HepG2 (cell line): ENCODE results near the gene FRMD5. TPM values are rescaled to one million over a fixed set of nuclear protein-coding genes. Genes with fewer than 3 reads are reported as not detected.

Source experiments
- ATAC-seq: fragments of 200-7000 bp; cut with Tn5 transposase; 3 replicates; pipeline ENCODE4 v1.9.1; 2020; ENCODE audit warnings: mild to moderate bottlenecking, moderate library complexity
- BruUV-seq: library from RNA; stranded (reverse); fragments of 400-500 nt; replicated peaks from 2 replicates; lab custom pipeline; 2021; lab: Mats Ljungman, UMichigan
- CTCF ChIA-PET: fragments of 300-600 bp; formaldehyde crosslinking; extraction: SDS; loops from one replicate; lab custom pipeline; 2021; ENCODE audit warnings: low total read pairs, inconsistent platforms, low intra/inter-chr PET ratio; lab: Yijun Ruan, JAX
- POLR2A ChIA-PET: fragments of 350-600 bp; sonication (Branson Sonifier 250); formaldehyde crosslinking; loops from one replicate; lab custom pipeline; 2020; ENCODE audit warnings: antibody characterized with exemption, inconsistent platforms; lab: Yijun Ruan, JAX
- DNase-seq: peaks from one replicate; pipeline ENCODE4 v3.0.0-alpha.2; 2015; ENCODE audit warnings: low spot score
- FAIRE-seq: peaks from 3 replicates; lab custom pipeline; 2011; peaks lifted over from hg19 to GRCh38; lab: Jason Lieb, UNC
- H2AFZ ChIP-seq: one replicate; pipeline ENCODE4 v1.6.1; 2011; ENCODE audit warnings: low read length, inconsistent platforms
- H3K27ac ChIP-seq: fragments of 300-600 bp; 3 replicates; pipeline ENCODE4 v1.8.0; 2011; ENCODE audit warnings: mixed run types, mild to moderate bottlenecking, mixed read lengths, low read length, inconsistent platforms; ENCODE audit not compliant: insufficient read depth; ENCODE audit errors: extremely low read length
- H3K27me3 ChIP-seq, 2 experiments: fragments of 200-600 bp in 1 of 2; 2 replicates in 1 of 2; 3 replicates in 1 of 2; pipeline versions ENCODE4 v1.6.0 to v1.8.0; 2011; ENCODE audit warnings: low read length in 2 of 2, mild to moderate bottlenecking in 2 of 2, moderate library complexity in 2 of 2, inconsistent platforms in 1 of 2; ENCODE audit not compliant: insufficient read depth in 2 of 2, control insufficient read depth in 1 of 2
- H3K36me3 ChIP-seq, 2 experiments: fragments of 200-600 bp in 1 of 2; replicated peaks in 1 of 2; 2 replicates in 1 of 2; 3 replicates in 1 of 2; pipeline versions ENCODE4 v1.5.1 to v1.8.0; 2011; ENCODE audit warnings: low read length in 2 of 2, inconsistent platforms in 1 of 2; ENCODE audit not compliant: insufficient read depth in 2 of 2, control insufficient read depth in 1 of 2
- H3K4me1 ChIP-seq: 2 replicates; pipeline ENCODE4 v1.5.1; 2012; ENCODE audit warnings: low read length, inconsistent platforms; ENCODE audit not compliant: insufficient read depth
- H3K4me2 ChIP-seq: 2 replicates; pipeline ENCODE4 v1.6.0; 2011; ENCODE audit warnings: low read depth, low read length, inconsistent platforms
- H3K4me3 ChIP-seq, 3 experiments: fragments of 200-600 bp in 1 of 3; sonication (generic), shearing (Covaris generic) in 1 of 3; replicated peaks in 1 of 3; 2 replicates each; pipeline ENCODE4 v1.5.1; 2011 to 2016; ENCODE audit warnings: low read length in 3 of 3, inconsistent platforms in 2 of 3, low read depth in 2 of 3, mild to moderate bottlenecking in 2 of 3, control low read depth in 1 of 3, mixed read lengths in 1 of 3; ENCODE audit not compliant: insufficient read depth in 1 of 3
- H3K79me2 ChIP-seq: one replicate; pipeline ENCODE4 v1.6.1; 2011; ENCODE audit warnings: low read length, inconsistent platforms; ENCODE audit not compliant: insufficient read depth
- H3K9ac ChIP-seq: 2 replicates; pipeline ENCODE4 v1.6.0; 2011; ENCODE audit warnings: mild to moderate bottlenecking, low read depth, low read length, inconsistent platforms; ENCODE audit not compliant: insufficient read depth
- H3K9me3 ChIP-seq: 2 replicates; pipeline ENCODE4 v1.5.1; 2012; ENCODE audit warnings: mild to moderate bottlenecking, low read length
- H4K20me1 ChIP-seq: 2 replicates; pipeline ENCODE4 v1.6.0; 2011; ENCODE audit warnings: inconsistent platforms, mild to moderate bottlenecking, low read length, moderate library complexity; ENCODE audit not compliant: insufficient read depth
- CHCHD3 ChIP-seq: sonication (generic); formaldehyde crosslinking; IDR thresholded peaks from 2 replicates; pipeline ENCODE4 v1.8.0; 2022; ENCODE audit warnings: mild to moderate bottlenecking, missing genetic modification reagents, moderate library complexity
- CREB1 ChIP-seq, 2 experiments: fragments of 450-650 bp in 1 of 2; IDR thresholded peaks; 2 replicates each; pipeline ENCODE4 v1.6.1; 2016 to 2017; ENCODE audit warnings: control low read depth in 1 of 2, mild to moderate bottlenecking in 1 of 2, missing compliant biosample characterization in 1 of 2, missing genetic modification characterization in 1 of 2
- ERF ChIP-seq: IDR thresholded peaks from 2 replicates; pipeline ENCODE4 v1.6.1; 2018; ENCODE audit warnings: missing biosample characterization, missing genetic modification reagents
- FOXJ3 ChIP-seq: sonication (generic); formaldehyde crosslinking; IDR thresholded peaks from 2 replicates; pipeline ENCODE4 v1.4.0; 2020; ENCODE audit warnings: missing genetic modification reagents, mild to moderate bottlenecking, borderline replicate concordance
- KDM5A ChIP-seq: fragments of 200-600 bp; sonication (generic); IDR thresholded peaks from 2 replicates; pipeline ENCODE4 v1.7.0; 2018; ENCODE audit warnings: antibody characterized with exemption, mild to moderate bottlenecking, low read length, borderline replicate concordance
- SIN3B ChIP-seq: fragments of 150-350 bp; IDR thresholded peaks from 2 replicates; pipeline ENCODE4 v1.6.1; 2014; ENCODE audit warnings: low read length
- TEAD3 ChIP-seq: optimal IDR thresholded peaks from 2 replicates; pipeline ENCODE3; 2016; ENCODE audit warnings: borderline replicate concordance
- ZMAT3 ChIP-seq: sonication (generic); formaldehyde crosslinking; conservative IDR thresholded peaks from 2 replicates; pipeline ENCODE4 v1.7.0; 2021; ENCODE audit warnings: missing genetic modification reagents
- ZNF232 ChIP-seq: sonication (generic); formaldehyde crosslinking; IDR thresholded peaks from 2 replicates; pipeline ENCODE4 v1.4.0; 2020; ENCODE audit warnings: missing genetic modification reagents, borderline replicate concordance
- WGBS: methylation state at CpG from one replicate; pipeline ENCODE4 v1.1.6; 2017; ENCODE audit warnings: low lambda C conversion rate; 5-methylcytosine and 5-hydroxymethylcytosine counted together
- in situ Hi-C: cut with HindIII; loops from 2 replicates; pipeline ENCODE4 v1.10.0; 2017; ENCODE audit warnings: low pct_unique_long_range_greater_than_20kb; ENCODE audit not compliant: extremely low pct_ligation_motif_present
- intact Hi-C: fragments of 100-400 bp; cut with micrococcal nuclease; formaldehyde crosslinking; loops from one replicate; pipeline ENCODE4 v1.10.0; 2022; ENCODE audit not compliant: unreplicated experiment
- polyA plus RNA-seq, 8 experiments: library from polyadenylated mRNA; depleted of rRNA in 3 of 8; stranded (reverse) in 7 of 8; unstranded in 1 of 8; fragments of >200 nt; fragmentation: Illumina TruSeq in 4 of 8; extraction: Trizol in 4 of 8; gene quantifications; 2 replicates each; pipeline versions ENCODE4 v1.2.1 to v1.2.3, GENCODE V29; 2011 to 2016; ENCODE audit warnings: low read depth in 4 of 8, missing spikeins in 1 of 8, mixed read lengths in 1 of 8; ENCODE audit not compliant: insufficient read depth in 1 of 8
- total RNA-seq, 5 experiments: library from RNA; depleted of rRNA; stranded (reverse); fragments of >200 nt; fragmentation: Illumina TruSeq; extraction: Trizol; gene quantifications; 2 replicates each; pipeline ENCODE4 v1.2.3, GENCODE V29; 2016; ENCODE audit warnings: low read depth in 1 of 5
- TF ChIP-seq, protein P1 (sequence below): sonication (generic); formaldehyde crosslinking; conservative IDR thresholded peaks from 2 replicates; pipeline ENCODE4 v1.8.0; 2022; ENCODE audit warnings: missing genetic modification reagents
- TF ChIP-seq, protein P2 (sequence below): sonication (generic); formaldehyde crosslinking; IDR thresholded peaks from 2 replicates; pipeline ENCODE4 v1.4.0; 2020; ENCODE audit warnings: missing genetic modification reagents
- TF ChIP-seq, protein P3 (sequence below): sonication (generic); formaldehyde crosslinking; IDR thresholded peaks from 2 replicates; pipeline ENCODE4 v1.8.0; 2022; ENCODE audit warnings: mild to moderate bottlenecking, missing genetic modification reagents; ENCODE audit not compliant: insufficient replicate concordance
- TF ChIP-seq, protein P4 (sequence below): sonication (generic); formaldehyde crosslinking; IDR thresholded peaks from 2 replicates; pipeline ENCODE4 v1.5.0; 2020; ENCODE audit warnings: missing genetic modification reagents, mild to moderate bottlenecking, borderline replicate concordance
- TF ChIP-seq, protein P5 (sequence below): sonication (generic); formaldehyde crosslinking; IDR thresholded peaks from 2 replicates; pipeline ENCODE4 v1.8.1; 2023; ENCODE audit warnings: mild to moderate bottlenecking, inconsistent platforms, moderate library complexity, missing genetic modification reagents, borderline replicate concordance

Gene FRMD5
- total and polyA plus RNA-seq, 2 of the 13 experiments (the other 11 are each of a cell fraction or from before 2014, with no cell fraction given): 0.93 to 1.5 TPM

DNA sequence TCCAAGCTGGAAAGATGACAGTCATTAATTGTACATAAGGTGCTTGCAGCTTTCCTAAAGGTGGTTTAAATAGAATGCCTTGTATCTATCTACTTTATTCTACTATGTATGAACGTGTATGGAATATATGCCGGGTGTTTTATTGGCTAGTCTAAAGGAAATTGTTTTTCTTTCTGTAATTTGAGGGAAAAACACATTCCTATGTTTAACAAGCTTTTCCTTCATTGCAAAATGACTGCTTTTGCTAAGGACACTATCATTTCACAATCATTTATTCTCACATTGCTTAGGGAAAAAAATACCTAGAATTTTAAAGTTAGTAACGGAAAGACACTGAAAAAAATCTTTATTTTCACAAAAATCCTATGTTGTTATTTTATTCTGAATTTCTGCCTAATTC lies 226.5 kb downstream of the FRMD5 start:
- CTCF ChIA-PET: no interaction called here
- H3K27ac ChIP-seq: no peak overlapping the region
- no peaks in the 10 kb centered on the region for H3K36me3 ChIP-seq
- FAIRE-seq (no peak), ATAC-seq (no peak), DNase-seq (no peak)
- H3K9me3 ChIP-seq: no peaks in the 10 kb centered on the region
- H3K4me3 ChIP-seq: no peak overlapping the region
- no TSS peak for BruUV-seq
- H3K4me2 ChIP-seq: no peak overlapping the region
- H3K79me2 ChIP-seq: no peaks in the 10 kb centered on the region
- intact Hi-C loops (no loop called here), in situ Hi-C loops (no loop called here)
- no peaks in the 10 kb centered on the region for H4K20me1 ChIP-seq
- H3K27me3 ChIP-seq: no peaks in the 10 kb centered on the region
- WGBS: 11% methylated on average over 3 of the region's 3 CpGs
- H3K4me1 ChIP-seq: no peaks in the 10 kb centered on the region
- no peak overlapping the region for H2AFZ ChIP-seq
- POLR2A ChIA-PET: no interaction called here
- no peak overlapping the region for H3K9ac ChIP-seq
- TF ChIP-seq ZNF232 (no peak), ERF (no peak), FOXJ3 (CRISPR knock-in tag) (no peak), CREB1 (IDR thresholded peaks at IDR 0.05) (no peak), CREB1 (CRISPR knock-in tag; IDR thresholded peaks at IDR 0.05) (no peak), ZMAT3 (CRISPR knock-in tag) (no peak), SIN3B (no peak), TEAD3 (CRISPR knock-in tag) (no peak), CHCHD3 (CRISPR knock-in tag) (no peak), KDM5A (no peak)
- TF ChIP-seq, protein P1, sequence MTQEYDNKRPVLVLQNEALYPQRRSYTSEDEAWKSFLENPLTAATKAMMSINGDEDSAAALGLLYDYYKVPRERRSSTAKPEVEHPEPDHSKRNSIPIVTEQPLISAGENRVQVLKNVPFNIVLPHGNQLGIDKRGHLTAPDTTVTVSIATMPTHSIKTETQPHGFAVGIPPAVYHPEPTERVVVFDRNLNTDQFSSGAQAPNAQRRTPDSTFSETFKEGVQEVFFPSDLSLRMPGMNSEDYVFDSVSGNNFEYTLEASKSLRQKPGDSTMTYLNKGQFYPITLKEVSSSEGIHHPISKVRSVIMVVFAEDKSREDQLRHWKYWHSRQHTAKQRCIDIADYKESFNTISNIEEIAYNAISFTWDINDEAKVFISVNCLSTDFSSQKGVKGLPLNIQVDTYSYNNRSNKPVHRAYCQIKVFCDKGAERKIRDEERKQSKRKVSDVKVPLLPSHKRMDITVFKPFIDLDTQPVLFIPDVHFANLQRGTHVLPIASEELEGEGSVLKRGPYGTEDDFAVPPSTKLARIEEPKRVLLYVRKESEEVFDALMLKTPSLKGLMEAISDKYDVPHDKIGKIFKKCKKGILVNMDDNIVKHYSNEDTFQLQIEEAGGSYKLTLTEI (CRISPR knock-in tag): no peak
- TF ChIP-seq, protein P2, sequence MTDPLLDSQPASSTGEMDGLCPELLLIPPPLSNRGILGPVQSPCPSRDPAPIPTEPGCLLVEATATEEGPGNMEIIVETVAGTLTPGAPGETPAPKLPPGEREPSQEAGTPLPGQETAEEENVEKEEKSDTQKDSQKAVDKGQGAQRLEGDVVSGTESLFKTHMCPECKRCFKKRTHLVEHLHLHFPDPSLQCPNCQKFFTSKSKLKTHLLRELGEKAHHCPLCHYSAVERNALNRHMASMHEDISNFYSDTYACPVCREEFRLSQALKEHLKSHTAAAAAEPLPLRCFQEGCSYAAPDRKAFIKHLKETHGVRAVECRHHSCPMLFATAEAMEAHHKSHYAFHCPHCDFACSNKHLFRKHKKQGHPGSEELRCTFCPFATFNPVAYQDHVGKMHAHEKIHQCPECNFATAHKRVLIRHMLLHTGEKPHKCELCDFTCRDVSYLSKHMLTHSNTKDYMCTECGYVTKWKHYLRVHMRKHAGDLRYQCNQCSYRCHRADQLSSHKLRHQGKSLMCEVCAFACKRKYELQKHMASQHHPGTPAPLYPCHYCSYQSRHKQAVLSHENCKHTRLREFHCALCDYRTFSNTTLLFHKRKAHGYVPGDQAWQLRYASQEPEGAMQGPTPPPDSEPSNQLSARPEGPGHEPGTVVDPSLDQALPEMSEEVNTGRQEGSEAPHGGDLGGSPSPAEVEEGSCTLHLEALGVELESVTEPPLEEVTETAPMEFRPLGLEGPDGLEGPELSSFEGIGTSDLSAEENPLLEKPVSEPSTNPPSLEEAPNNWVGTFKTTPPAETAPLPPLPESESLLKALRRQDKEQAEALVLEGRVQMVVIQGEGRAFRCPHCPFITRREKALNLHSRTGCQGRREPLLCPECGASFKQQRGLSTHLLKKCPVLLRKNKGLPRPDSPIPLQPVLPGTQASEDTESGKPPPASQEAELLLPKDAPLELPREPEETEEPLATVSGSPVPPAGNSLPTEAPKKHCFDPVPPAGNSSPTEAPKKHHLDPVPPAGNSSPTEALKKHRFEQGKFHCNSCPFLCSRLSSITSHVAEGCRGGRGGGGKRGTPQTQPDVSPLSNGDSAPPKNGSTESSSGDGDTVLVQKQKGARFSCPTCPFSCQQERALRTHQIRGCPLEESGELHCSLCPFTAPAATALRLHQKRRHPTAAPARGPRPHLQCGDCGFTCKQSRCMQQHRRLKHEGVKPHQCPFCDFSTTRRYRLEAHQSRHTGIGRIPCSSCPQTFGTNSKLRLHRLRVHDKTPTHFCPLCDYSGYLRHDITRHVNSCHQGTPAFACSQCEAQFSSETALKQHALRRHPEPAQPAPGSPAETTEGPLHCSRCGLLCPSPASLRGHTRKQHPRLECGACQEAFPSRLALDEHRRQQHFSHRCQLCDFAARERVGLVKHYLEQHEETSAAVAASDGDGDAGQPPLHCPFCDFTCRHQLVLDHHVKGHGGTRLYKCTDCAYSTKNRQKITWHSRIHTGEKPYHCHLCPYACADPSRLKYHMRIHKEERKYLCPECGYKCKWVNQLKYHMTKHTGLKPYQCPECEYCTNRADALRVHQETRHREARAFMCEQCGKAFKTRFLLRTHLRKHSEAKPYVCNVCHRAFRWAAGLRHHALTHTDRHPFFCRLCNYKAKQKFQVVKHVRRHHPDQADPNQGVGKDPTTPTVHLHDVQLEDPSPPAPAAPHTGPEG (CRISPR knock-in tag): no peak
- TF ChIP-seq, protein P3, sequence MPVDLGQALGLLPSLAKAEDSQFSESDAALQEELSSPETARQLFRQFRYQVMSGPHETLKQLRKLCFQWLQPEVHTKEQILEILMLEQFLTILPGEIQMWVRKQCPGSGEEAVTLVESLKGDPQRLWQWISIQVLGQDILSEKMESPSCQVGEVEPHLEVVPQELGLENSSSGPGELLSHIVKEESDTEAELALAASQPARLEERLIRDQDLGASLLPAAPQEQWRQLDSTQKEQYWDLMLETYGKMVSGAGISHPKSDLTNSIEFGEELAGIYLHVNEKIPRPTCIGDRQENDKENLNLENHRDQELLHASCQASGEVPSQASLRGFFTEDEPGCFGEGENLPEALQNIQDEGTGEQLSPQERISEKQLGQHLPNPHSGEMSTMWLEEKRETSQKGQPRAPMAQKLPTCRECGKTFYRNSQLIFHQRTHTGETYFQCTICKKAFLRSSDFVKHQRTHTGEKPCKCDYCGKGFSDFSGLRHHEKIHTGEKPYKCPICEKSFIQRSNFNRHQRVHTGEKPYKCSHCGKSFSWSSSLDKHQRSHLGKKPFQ (CRISPR knock-in tag): no peak
- TF ChIP-seq, protein P4, sequence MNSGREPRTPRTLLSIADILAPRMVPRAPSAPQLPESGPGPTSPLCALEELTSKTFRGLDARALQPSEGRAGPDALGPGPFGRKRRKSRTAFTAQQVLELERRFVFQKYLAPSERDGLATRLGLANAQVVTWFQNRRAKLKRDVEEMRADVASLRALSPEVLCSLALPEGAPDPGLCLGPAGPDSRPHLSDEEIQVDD: no peak
- TF ChIP-seq, protein P5, sequence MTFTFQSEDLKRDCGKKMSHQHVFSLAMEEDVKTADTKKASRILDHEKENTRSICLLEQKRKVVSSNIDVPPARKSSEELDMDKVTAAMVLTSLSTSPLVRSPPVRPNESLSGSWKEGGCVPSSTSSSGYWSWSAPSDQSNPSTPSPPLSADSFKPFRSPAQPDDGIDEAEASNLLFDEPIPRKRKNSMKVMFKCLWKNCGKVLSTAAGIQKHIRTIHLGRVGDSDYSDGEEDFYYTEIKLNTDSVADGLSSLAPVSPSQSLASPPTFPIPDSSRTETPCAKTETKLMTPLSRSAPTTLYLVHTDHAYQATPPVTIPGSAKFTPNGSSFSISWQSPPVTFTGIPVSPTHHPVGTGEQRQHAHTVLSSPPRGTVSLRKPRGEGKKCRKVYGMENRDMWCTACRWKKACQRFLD (CRISPR knock-in tag): no peak
